Mucosa of rectum (tissue), 2 donors: Measurements from ENCODE around the gene RAB11A.

Experiments used
- H3K27ac ChIP-seq, 2 donors: one replicate each; pipeline ENCODE4 v1.7.0; 2013; ENCODE audit warnings: inconsistent platforms in 2 of 2, low read depth in 2 of 2, low read length in 2 of 2
- H3K27me3 ChIP-seq, 2 donors: one replicate each; pipeline ENCODE4 v1.7.0; 2013; ENCODE audit warnings: low read length in 2 of 2; ENCODE audit not compliant: control insufficient read depth in 2 of 2, insufficient read depth in 2 of 2
- H3K36me3 ChIP-seq, 2 donors: one replicate each; pipeline ENCODE4 v1.7.0; 2013; ENCODE audit warnings: low read length in 2 of 2; ENCODE audit not compliant: control insufficient read depth in 2 of 2, insufficient read depth in 2 of 2
- H3K4me1 ChIP-seq, 2 donors: one replicate each; pipeline ENCODE4 v1.7.0; 2013; ENCODE audit warnings: low read length in 2 of 2, mild to moderate bottlenecking in 1 of 2; ENCODE audit not compliant: control insufficient read depth in 2 of 2, insufficient read depth in 2 of 2
- H3K4me3 ChIP-seq, 2 donors: one replicate each; pipeline ENCODE4 v1.7.0; 2013; ENCODE audit warnings: low read length in 2 of 2
- H3K9ac ChIP-seq, 2 donors: one replicate each; pipeline ENCODE4 v1.7.0; 2013; ENCODE audit warnings: low read length in 2 of 2, low read depth in 1 of 2, mild to moderate bottlenecking in 1 of 2
- H3K9me3 ChIP-seq, 2 donors: one replicate each; pipeline ENCODE4 v1.7.0; 2013; ENCODE audit warnings: low read length in 2 of 2; ENCODE audit not compliant: control insufficient read depth in 2 of 2
- donor health status: healthy.
- donor health status: Normal muscosa, but diverticular disease.

Gene RAB11A

GRCh38 chr15:65930134-65930533, 60.8 kb downstream of the RAB11A start:
- Histone ChIP-seq H3K4me3 (no peak overlapping the region), H3K27me3 (no peaks in the 10 kb centered on the region), H3K9me3 (no peaks in the 10 kb centered on the region), H3K36me3 (no peaks in the 10 kb centered on the region), H3K9ac (no peak overlapping the region), H3K4me1 (no peaks in the 10 kb centered on the region), H3K27ac (no peak overlapping the region)

- Histone ChIP-seq H3K4me3 (no peak overlapping the region), H3K36me3 (no peaks in the 10 kb centered on the region), H3K9me3 (no peaks in the 10 kb centered on the region), H3K27me3 (no peaks in the 10 kb centered on the region), H3K27ac (no peak overlapping the region), H3K9ac (no peak overlapping the region), H3K4me1 (no peaks in the 10 kb centered on the region)
Observed at GRCh38 chr15:65931221-65931620, 61.9 kb downstream of the RAB11A start.

DNA sequence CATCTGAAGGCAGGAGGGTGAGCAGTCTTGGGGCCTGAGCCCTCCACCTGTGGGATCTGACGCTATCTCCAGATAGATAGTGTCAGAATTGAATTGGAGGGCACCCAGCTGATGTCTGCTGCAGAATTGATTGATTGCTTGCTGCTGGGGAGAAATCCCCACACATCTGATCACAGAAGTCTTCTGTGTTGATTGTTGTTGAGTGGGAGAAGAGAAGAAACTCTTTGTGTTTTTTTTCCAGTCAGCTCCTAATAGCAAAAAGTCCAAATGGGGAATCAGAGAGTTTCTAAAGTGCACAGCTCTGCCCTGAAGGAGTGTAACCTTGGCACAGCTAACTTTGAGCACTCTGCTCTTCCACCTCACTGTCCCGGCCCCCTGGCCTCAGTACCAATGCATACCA, 66.1 kb downstream of the RAB11A start:
- H3K27ac ChIP-seq = no peak overlapping the region
- no peaks in the 10 kb centered on the region for H3K36me3 ChIP-seq
- no peaks in the 10 kb centered on the region for H3K27me3 ChIP-seq
- H3K9me3 ChIP-seq = no peaks in the 10 kb centered on the region
- no peak overlapping the region for H3K4me3 ChIP-seq
- no peaks in the 10 kb centered on the region for H3K4me1 ChIP-seq
- no peak overlapping the region for H3K9ac ChIP-seq

- Histone ChIP-seq H3K36me3 (no peaks in the 10 kb centered on the region), H3K27me3 (no peaks in the 10 kb centered on the region), H3K4me1 (no peaks in the 10 kb centered on the region), H3K9me3 (no peaks in the 10 kb centered on the region), H3K27ac (no peak overlapping the region), H3K9ac (no peak overlapping the region), H3K4me3 (no peak overlapping the region)
Observed at GRCh38 chr15:65936282-65936681, 67.0 kb downstream of the RAB11A start.

- Histone ChIP-seq H3K4me1 (no peaks in the 10 kb centered on the region), H3K27ac (no peak overlapping the region), H3K9ac (no peak overlapping the region), H3K27me3 (no peaks in the 10 kb centered on the region), H3K36me3 (no peaks in the 10 kb centered on the region), H3K9me3 (no peaks in the 10 kb centered on the region), H3K4me3 (no peak overlapping the region)
Observed at GRCh38 chr15:65937054-65937453, 67.8 kb downstream of the RAB11A start.

GRCh38 chr15:65937476-65937875, 68.2 kb downstream of the RAB11A start:
- Histone ChIP-seq H3K27me3 (no peaks in the 10 kb centered on the region), H3K36me3 (no peaks in the 10 kb centered on the region), H3K4me1 (no peaks in the 10 kb centered on the region), H3K9me3 (no peaks in the 10 kb centered on the region), H3K27ac (no peak overlapping the region), H3K9ac (no peak overlapping the region), H3K4me3 (no peak overlapping the region)

GRCh38 chr15:65938604-65939003, 69.3 kb downstream of the RAB11A start:
- H3K27me3 ChIP-seq = no peaks in the 10 kb centered on the region
- no peaks in the 10 kb centered on the region for H3K4me1 ChIP-seq
- H3K9me3 ChIP-seq = no peaks in the 10 kb centered on the region
- no peak overlapping the region for H3K27ac ChIP-seq
- H3K36me3 ChIP-seq = no peaks in the 10 kb centered on the region
- no peak overlapping the region for H3K9ac ChIP-seq
- H3K4me3 ChIP-seq = no peak overlapping the region

GRCh38 chr15:65939901-65940617, 70.8 kb downstream of the RAB11A start:
- Histone ChIP-seq H3K27ac (no peak overlapping the region), H3K27me3 (no peaks in the 10 kb centered on the region), H3K36me3 (no peaks in the 10 kb centered on the region), H3K9ac (no peak overlapping the region), H3K4me3 (no peak overlapping the region), H3K9me3 (no peaks in the 10 kb centered on the region), H3K4me1 (no peaks in the 10 kb centered on the region)

DNA sequence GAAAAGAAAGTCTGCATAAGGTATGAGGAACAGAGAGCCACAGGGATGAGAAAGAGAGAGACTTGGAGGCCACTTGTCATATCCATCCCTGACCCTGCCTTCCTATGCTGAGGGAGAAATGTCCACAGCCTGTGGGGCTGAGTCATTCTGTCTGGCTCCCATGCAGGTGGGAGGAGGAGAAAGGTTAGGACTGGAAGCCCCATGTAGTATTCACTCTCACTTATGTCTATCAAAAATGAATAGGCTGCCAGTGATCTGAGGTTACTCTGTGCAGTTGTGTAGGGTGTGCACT, 71.3 kb downstream of the RAB11A start:
- Histone ChIP-seq H3K4me1 (no peaks in the 10 kb centered on the region), H3K27me3 (no peaks in the 10 kb centered on the region), H3K9ac (no peak overlapping the region), H3K4me3 (no peak overlapping the region), H3K9me3 (no peaks in the 10 kb centered on the region), H3K27ac (no peak overlapping the region), H3K36me3 (no peaks in the 10 kb centered on the region)
